ENCODE measurements around the gene ROCK2. TPM values are rescaled to one million over a fixed set of nuclear protein-coding genes. Genes with fewer than 3 reads are reported as not detected.

The ROCK2 gene
- total and polyA plus RNA-seq, 2 donors (not counting 1 experiment from before 2014, with no cell fraction given): 32.0 to 58.1 TPM

DNA sequence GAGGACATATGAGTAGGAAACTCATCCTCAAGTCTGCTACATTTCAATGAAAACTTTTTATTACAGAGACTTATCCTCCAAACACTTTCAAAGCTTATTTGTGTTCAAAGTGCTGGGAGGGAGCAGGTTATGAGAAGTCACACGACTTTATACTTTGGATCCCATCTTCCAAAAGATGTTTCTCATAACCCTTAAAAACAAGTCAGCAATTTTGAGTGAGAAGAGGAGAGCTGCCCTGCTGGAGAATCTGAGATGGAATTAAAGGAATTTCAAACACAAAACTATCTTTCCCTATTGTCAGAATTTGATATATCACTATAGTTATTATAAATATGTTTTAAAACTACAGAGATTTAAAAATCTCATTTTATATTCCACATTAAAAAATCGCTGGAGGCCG is 45.8 kb downstream of the ROCK2 start:
- TF ChIP-seq, protein P1, sequence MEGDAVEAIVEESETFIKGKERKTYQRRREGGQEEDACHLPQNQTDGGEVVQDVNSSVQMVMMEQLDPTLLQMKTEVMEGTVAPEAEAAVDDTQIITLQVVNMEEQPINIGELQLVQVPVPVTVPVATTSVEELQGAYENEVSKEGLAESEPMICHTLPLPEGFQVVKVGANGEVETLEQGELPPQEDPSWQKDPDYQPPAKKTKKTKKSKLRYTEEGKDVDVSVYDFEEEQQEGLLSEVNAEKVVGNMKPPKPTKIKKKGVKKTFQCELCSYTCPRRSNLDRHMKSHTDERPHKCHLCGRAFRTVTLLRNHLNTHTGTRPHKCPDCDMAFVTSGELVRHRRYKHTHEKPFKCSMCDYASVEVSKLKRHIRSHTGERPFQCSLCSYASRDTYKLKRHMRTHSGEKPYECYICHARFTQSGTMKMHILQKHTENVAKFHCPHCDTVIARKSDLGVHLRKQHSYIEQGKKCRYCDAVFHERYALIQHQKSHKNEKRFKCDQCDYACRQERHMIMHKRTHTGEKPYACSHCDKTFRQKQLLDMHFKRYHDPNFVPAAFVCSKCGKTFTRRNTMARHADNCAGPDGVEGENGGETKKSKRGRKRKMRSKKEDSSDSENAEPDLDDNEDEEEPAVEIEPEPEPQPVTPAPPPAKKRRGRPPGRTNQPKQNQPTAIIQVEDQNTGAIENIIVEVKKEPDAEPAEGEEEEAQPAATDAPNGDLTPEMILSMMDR (conservative IDR thresholded peaks at IDR 0.05 in 1 of 2, IDR thresholded peaks at IDR 0.05 in 1 of 2; ENCODE audit: low read depth in 1 of 2, low read length in 2 of 2): no peak
- no peak for TF ChIP-seq EZH2 (IDR thresholded peaks at IDR 0.05; ENCODE audit: low read length, missing control alignments)
- Histone ChIP-seq H4K20me1 (ENCODE audit: control insufficient read depth, extremely low read depth, insufficient read depth, low read length) (peaks cover 2% of the 10 kb centered on the region), H3K36me3 (ENCODE audit: control insufficient read depth, insufficient read depth, low read length) (no peaks in the 10 kb centered on the region), H3K27ac (ENCODE audit: insufficient read depth, low read length) (no peak overlapping the region), H3K4me1 (ENCODE audit: control insufficient read depth, extremely low read depth, insufficient read depth, low read length) (no peaks in the 10 kb centered on the region), H3K79me2 (ENCODE audit: control insufficient read depth, insufficient read depth, low read length) (peaks cover 74% of the 10 kb centered on the region), H3K9me3 (ENCODE audit: control insufficient read depth, insufficient read depth, low read depth, low read length) (no peaks in the 10 kb centered on the region), H2AFZ (ENCODE audit: low read length) (no peak overlapping the region), H3K9ac (ENCODE audit: insufficient read depth, low read length) (no peak overlapping the region), H3K4me3 (replicated peaks in 1 of 4; ENCODE audit: control extremely low read depth in 1 of 4, insufficient read depth in 1 of 4, low read depth in 3 of 4, low read length in 4 of 4) (no peak overlapping the region), H3K4me2 (ENCODE audit: extremely low read depth, insufficient read depth, low read length) (no peak overlapping the region), H3K27me3 (ENCODE audit: control insufficient read depth, insufficient read depth, low read length) (no peaks in the 10 kb centered on the region)
- no peak for DNase-seq (ENCODE audit: low read depth in 2 of 2)

DNA sequence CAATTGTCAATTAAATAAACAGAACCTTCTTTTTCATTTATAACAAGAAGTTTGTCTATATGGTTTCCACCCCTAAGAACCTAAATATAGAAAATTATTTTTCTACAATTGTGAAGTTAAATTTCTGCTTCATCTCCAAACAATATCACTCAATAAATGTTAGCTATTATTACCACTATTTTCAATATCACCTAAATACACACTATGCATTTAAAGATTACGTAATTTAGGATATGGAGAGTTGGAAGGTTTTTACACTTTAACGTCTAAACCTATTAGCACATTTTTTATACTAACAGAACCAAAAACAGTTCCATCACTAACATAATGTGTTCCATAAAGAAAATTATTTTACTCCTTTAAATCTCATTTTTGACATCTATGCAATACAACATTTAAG is 48.0 kb downstream of the ROCK2 start:
- Histone ChIP-seq H3K4me2 (ENCODE audit: extremely low read depth, insufficient read depth, low read length) (no peak overlapping the region), H3K4me3 (replicated peaks in 1 of 4; ENCODE audit: control extremely low read depth in 1 of 4, insufficient read depth in 1 of 4, low read depth in 3 of 4, low read length in 4 of 4) (no peak overlapping the region), H3K27ac (ENCODE audit: insufficient read depth, low read length) (no peak overlapping the region), H3K9ac (ENCODE audit: insufficient read depth, low read length) (no peak overlapping the region), H4K20me1 (ENCODE audit: control insufficient read depth, extremely low read depth, insufficient read depth, low read length) (peaks cover 2% of the 10 kb centered on the region), H3K9me3 (ENCODE audit: control insufficient read depth, insufficient read depth, low read depth, low read length) (no peaks in the 10 kb centered on the region), H3K4me1 (ENCODE audit: control insufficient read depth, extremely low read depth, insufficient read depth, low read length) (no peaks in the 10 kb centered on the region), H2AFZ (ENCODE audit: low read length) (no peak overlapping the region), H3K79me2 (ENCODE audit: control insufficient read depth, insufficient read depth, low read length) (peaks cover 73% of the 10 kb centered on the region), H3K36me3 (ENCODE audit: control insufficient read depth, insufficient read depth, low read length) (no peaks in the 10 kb centered on the region), H3K27me3 (ENCODE audit: control insufficient read depth, insufficient read depth, low read length) (no peaks in the 10 kb centered on the region)
- DNase-seq (ENCODE audit: low read depth in 2 of 2): no peak
- TF ChIP-seq EZH2 (IDR thresholded peaks at IDR 0.05; ENCODE audit: low read length, missing control alignments): no peak
- TF ChIP-seq, protein P1 (conservative IDR thresholded peaks at IDR 0.05 in 1 of 2, IDR thresholded peaks at IDR 0.05 in 1 of 2; ENCODE audit: low read depth in 1 of 2, low read length in 2 of 2): no peak

DNA sequence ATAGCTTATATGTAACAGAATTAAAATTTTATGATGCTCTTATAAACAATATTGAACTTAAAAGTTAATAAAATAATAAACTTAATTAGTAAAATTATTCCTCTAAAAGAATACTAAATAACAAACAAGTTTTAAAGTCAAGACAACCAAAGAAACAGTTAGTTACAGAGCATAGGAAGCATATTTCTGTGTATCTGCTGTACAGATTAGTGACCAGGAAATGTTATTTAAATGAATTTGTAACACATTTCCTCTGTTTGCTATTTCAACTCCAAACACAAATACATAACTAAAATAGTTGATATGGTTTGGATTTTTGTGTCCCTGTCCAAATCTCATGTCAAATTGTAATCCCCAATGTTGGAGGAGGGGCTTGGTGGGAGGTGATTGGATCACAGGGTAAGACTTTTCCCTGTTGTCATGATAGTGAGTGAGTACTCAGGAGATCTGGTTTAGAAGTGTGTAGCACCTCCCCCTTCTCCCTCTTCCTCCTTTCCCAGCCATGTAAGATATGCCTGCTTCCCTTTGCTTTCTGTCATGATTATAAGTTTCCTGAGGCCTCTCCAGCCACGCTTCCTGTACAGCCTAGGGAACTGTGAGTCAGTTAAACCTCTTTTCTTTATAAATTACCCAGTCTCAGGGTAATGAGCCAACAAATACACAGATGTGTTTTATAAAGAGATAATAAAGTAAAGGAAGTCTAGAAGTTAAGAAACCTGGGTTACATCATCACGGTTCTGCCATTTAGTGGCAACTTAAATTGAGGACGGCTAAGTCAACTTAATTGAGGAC is 51.8 kb downstream of the ROCK2 start:
- Histone ChIP-seq H3K27ac (ENCODE audit: insufficient read depth, low read length) (no peak overlapping the region), H4K20me1 (ENCODE audit: control insufficient read depth, extremely low read depth, insufficient read depth, low read length) (peaks cover 2% of the 10 kb centered on the region), H3K4me2 (ENCODE audit: extremely low read depth, insufficient read depth, low read length) (no peak overlapping the region)

More for the DNA sequence above, 51.8 kb downstream of the ROCK2 start:
- Histone ChIP-seq H2AFZ (ENCODE audit: low read length) (no peak overlapping the region), H3K36me3 (ENCODE audit: control insufficient read depth, insufficient read depth, low read length) (no peaks in the 10 kb centered on the region), H3K9ac (ENCODE audit: insufficient read depth, low read length) (no peak overlapping the region), H3K27me3 (ENCODE audit: control insufficient read depth, insufficient read depth, low read length) (no peaks in the 10 kb centered on the region), H3K79me2 (ENCODE audit: control insufficient read depth, insufficient read depth, low read length) (peaks cover 81% of the 10 kb centered on the region), H3K4me1 (ENCODE audit: control insufficient read depth, extremely low read depth, insufficient read depth, low read length) (no peaks in the 10 kb centered on the region), H3K4me3 (replicated peaks in 1 of 4; ENCODE audit: control extremely low read depth in 1 of 4, insufficient read depth in 1 of 4, low read depth in 3 of 4, low read length in 4 of 4) (no peak overlapping the region), H3K9me3 (ENCODE audit: control insufficient read depth, insufficient read depth, low read depth, low read length) (no peaks in the 10 kb centered on the region)
- no peak for TF ChIP-seq EZH2 (IDR thresholded peaks at IDR 0.05; ENCODE audit: low read length, missing control alignments)
- TF ChIP-seq, protein P1 (conservative IDR thresholded peaks at IDR 0.05 in 1 of 2, IDR thresholded peaks at IDR 0.05 in 1 of 2; ENCODE audit: low read depth in 1 of 2, low read length in 2 of 2): no peak
- DNase-seq (ENCODE audit: low read depth in 2 of 2): peak; percentile 24 to 75
